ENCODE data around the gene ITPA. TPM values are rescaled to one million over a fixed set of nuclear protein-coding genes. Genes with fewer than 3 reads are reported as not detected.

The ITPA gene
- total and polyA plus RNA-seq, 2 of the 13 experiments (the other 11 are each of a cell fraction or from before 2014, with no cell fraction given): 60.1 to 103 TPM

- TF ChIP-seq ZNF362 (CRISPR knock-in tag; IDR thresholded peaks at IDR 0.05; ENCODE audit: borderline replicate concordance): no peak
- TF ChIP-seq ZBTB37 (CRISPR knock-in tag; IDR thresholded peaks at IDR 0.05): peak; percentile 53; the same call in 1 of the 2 replicates
- no peak for TF ChIP-seq ZNF232 (CRISPR knock-in tag; IDR thresholded peaks at IDR 0.05; ENCODE audit: borderline replicate concordance)
- TF ChIP-seq ZNF350 (CRISPR knock-in tag; IDR thresholded peaks at IDR 0.05; ENCODE audit: borderline replicate concordance, low read depth): 0 out of 2 replicates have a peak, but pooled peaks have one; percentile 5
- TF ChIP-seq, protein P1, sequence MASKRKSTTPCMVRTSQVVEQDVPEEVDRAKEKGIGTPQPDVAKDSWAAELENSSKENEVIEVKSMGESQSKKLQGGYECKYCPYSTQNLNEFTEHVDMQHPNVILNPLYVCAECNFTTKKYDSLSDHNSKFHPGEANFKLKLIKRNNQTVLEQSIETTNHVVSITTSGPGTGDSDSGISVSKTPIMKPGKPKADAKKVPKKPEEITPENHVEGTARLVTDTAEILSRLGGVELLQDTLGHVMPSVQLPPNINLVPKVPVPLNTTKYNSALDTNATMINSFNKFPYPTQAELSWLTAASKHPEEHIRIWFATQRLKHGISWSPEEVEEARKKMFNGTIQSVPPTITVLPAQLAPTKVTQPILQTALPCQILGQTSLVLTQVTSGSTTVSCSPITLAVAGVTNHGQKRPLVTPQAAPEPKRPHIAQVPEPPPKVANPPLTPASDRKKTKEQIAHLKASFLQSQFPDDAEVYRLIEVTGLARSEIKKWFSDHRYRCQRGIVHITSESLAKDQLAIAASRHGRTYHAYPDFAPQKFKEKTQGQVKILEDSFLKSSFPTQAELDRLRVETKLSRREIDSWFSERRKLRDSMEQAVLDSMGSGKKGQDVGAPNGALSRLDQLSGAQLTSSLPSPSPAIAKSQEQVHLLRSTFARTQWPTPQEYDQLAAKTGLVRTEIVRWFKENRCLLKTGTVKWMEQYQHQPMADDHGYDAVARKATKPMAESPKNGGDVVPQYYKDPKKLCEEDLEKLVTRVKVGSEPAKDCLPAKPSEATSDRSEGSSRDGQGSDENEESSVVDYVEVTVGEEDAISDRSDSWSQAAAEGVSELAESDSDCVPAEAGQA (IDR thresholded peaks at IDR 0.05; ENCODE audit: low read depth): no peak
- TF ChIP-seq, protein P1 (CRISPR knock-in tag; IDR thresholded peaks at IDR 0.05; ENCODE audit: borderline replicate concordance): 0 out of 2 replicates have a peak, but pooled peaks have one; percentile 75
- TF ChIP-seq NFKBIZ (CRISPR knock-in tag; IDR thresholded peaks at IDR 0.05): no peak
- TF ChIP-seq KDM5A (IDR thresholded peaks at IDR 0.05; ENCODE audit: borderline replicate concordance, low read length): no peak
- no peak for TF ChIP-seq SMAD1 (CRISPR knock-in tag; IDR thresholded peaks at IDR 0.05; ENCODE audit: borderline replicate concordance, low read depth)
- no peak for TF ChIP-seq ZNF160 (CRISPR knock-in tag; IDR thresholded peaks at IDR 0.05)
- no peak for TF ChIP-seq ZNF276 (CRISPR knock-in tag; IDR thresholded peaks at IDR 0.05; ENCODE audit: low read depth)
- TF ChIP-seq, protein P2, sequence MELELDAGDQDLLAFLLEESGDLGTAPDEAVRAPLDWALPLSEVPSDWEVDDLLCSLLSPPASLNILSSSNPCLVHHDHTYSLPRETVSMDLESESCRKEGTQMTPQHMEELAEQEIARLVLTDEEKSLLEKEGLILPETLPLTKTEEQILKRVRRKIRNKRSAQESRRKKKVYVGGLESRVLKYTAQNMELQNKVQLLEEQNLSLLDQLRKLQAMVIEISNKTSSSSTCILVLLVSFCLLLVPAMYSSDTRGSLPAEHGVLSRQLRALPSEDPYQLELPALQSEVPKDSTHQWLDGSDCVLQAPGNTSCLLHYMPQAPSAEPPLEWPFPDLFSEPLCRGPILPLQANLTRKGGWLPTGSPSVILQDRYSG (CRISPR knock-in tag; IDR thresholded peaks at IDR 0.05): no peak; the same call in 1 of the 2 replicates
- TF ChIP-seq, protein P3, sequence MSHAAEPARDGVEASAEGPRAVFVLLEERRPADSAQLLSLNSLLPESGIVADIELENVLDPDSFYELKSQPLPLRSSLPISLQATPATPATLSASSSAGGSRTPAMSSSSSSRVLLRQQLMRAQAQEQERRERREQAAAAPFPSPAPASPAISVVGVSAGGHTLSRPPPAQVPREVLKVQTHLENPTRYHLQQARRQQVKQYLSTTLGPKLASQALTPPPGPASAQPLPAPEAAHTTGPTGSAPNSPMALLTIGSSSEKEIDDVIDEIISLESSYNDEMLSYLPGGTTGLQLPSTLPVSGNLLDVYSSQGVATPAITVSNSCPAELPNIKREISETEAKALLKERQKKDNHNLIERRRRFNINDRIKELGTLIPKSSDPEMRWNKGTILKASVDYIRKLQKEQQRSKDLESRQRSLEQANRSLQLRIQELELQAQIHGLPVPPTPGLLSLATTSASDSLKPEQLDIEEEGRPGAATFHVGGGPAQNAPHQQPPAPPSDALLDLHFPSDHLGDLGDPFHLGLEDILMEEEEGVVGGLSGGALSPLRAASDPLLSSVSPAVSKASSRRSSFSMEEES (CRISPR knock-in tag; IDR thresholded peaks at IDR 0.05): peak; percentile 30; the same call in 1 of the 2 replicates
- TF ChIP-seq ZSCAN12 (CRISPR knock-in tag; IDR thresholded peaks at IDR 0.05): 0 out of 2 replicates have a peak, but pooled peaks have one; percentile 36
Measured at GRCh38 chr20:3174442-3175261, 34.6 kb upstream of the ITPA start (continued).

Data from HepG2 (cell line).